Measurements from ENCODE around the gene CSGALNACT2.
"Not testable (repeated sequence)": the region's sequence is repeated elsewhere in the genome, so short reads cannot be mapped to it uniquely, and the experiment has no call there.

Gene CSGALNACT2

GRCh38 chr10:43219848-43220247 lies 81.6 kb downstream of the CSGALNACT2 start:
- Histone ChIP-seq H3K27ac (no peak overlapping the region), H3K4me1 (peaks cover 4% of the 10 kb centered on the region)
- TF ChIP-seq, protein P1, sequence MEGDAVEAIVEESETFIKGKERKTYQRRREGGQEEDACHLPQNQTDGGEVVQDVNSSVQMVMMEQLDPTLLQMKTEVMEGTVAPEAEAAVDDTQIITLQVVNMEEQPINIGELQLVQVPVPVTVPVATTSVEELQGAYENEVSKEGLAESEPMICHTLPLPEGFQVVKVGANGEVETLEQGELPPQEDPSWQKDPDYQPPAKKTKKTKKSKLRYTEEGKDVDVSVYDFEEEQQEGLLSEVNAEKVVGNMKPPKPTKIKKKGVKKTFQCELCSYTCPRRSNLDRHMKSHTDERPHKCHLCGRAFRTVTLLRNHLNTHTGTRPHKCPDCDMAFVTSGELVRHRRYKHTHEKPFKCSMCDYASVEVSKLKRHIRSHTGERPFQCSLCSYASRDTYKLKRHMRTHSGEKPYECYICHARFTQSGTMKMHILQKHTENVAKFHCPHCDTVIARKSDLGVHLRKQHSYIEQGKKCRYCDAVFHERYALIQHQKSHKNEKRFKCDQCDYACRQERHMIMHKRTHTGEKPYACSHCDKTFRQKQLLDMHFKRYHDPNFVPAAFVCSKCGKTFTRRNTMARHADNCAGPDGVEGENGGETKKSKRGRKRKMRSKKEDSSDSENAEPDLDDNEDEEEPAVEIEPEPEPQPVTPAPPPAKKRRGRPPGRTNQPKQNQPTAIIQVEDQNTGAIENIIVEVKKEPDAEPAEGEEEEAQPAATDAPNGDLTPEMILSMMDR (IDR thresholded peaks at IDR 0.05) = no peak

GRCh38 chr10:43220251-43220650 lies 82.0 kb downstream of the CSGALNACT2 start:
- not testable (repeated sequence) for H3K4me1 ChIP-seq; H3K27me3 ChIP-seq (ENCODE audit: control insufficient read depth, insufficient read depth, low read length); H3K79me2 ChIP-seq; H3K27ac ChIP-seq; H3K4me3 ChIP-seq (ENCODE audit: low read depth, low read length); H3K4me2 ChIP-seq (ENCODE audit: low read length); H3K9me3 ChIP-seq (ENCODE audit: control insufficient read depth, low read length); H2AFZ ChIP-seq; H3K9ac ChIP-seq; H3K36me3 ChIP-seq (ENCODE audit: control insufficient read depth, insufficient read depth, low read length)

More at GRCh38 chr10:43219848-43220247, 81.6 kb downstream of the CSGALNACT2 start:
- H3K36me3 ChIP-seq (ENCODE audit: control insufficient read depth, insufficient read depth, low read length) = no peaks in the 10 kb centered on the region
- H3K4me2 ChIP-seq (ENCODE audit: low read length) = no peak overlapping the region
- H3K9ac ChIP-seq = no peak overlapping the region
- no peaks in the 10 kb centered on the region for H3K9me3 ChIP-seq (ENCODE audit: control insufficient read depth, low read length)
- no peaks in the 10 kb centered on the region for H3K79me2 ChIP-seq
- no peak overlapping the region for H2AFZ ChIP-seq
- no peak overlapping the region for H3K4me3 ChIP-seq (ENCODE audit: low read depth, low read length)
- no peaks in the 10 kb centered on the region for H3K27me3 ChIP-seq (ENCODE audit: control insufficient read depth, insufficient read depth, low read length)

DNA sequence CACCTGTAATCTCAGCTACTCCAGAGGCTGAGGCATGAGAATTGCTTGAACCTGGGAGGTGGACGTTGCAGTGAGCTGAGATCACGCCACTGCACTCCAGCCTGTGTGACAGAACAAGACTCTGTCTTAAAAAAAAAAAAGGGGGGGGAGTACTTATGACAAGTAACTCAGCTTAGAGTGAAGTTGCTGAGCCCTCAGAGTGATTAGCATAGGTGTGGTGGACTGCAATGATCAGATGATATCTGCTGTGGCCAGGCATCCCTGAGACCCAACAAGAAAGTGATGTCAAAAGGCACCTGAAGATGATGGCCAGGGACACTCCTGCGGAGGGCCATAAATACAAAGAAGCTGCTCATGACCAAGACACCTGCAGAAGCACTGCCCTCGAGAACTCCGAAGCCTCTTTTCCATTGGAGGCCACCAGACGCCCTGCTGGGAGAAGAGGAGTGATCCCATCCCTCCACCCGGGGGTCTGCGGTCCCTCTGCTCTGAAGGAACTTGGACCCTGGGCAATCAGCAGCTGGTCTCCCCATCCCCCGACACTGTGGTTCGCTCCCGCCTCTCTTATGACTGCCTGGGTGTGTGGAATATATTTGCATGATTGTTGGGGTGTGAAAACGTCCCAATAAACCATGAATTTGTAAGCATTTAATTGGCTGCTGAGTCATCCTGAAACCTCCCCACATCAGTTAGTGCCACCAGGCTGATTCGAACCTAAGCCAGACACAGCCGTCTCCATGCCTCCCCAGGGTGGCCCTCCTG lies 82.6 kb downstream of the CSGALNACT2 start:
- Histone ChIP-seq H3K27me3 (ENCODE audit: control insufficient read depth, insufficient read depth, low read length) (no peaks in the 10 kb centered on the region), H3K4me1 (peaks cover 4% of the 10 kb centered on the region), H3K4me2 (ENCODE audit: low read length) (no peak overlapping the region), H2AFZ (no peak overlapping the region), H3K9me3 (ENCODE audit: control insufficient read depth, low read length) (no peaks in the 10 kb centered on the region), H3K4me3 (ENCODE audit: low read depth, low read length) (no peak overlapping the region), H3K36me3 (ENCODE audit: control insufficient read depth, insufficient read depth, low read length) (no peaks in the 10 kb centered on the region), H3K79me2 (no peaks in the 10 kb centered on the region), H3K9ac (no peak overlapping the region), H3K27ac (no peak overlapping the region)
- TF ChIP-seq, protein P1 (IDR thresholded peaks at IDR 0.05) = no peak

DNA sequence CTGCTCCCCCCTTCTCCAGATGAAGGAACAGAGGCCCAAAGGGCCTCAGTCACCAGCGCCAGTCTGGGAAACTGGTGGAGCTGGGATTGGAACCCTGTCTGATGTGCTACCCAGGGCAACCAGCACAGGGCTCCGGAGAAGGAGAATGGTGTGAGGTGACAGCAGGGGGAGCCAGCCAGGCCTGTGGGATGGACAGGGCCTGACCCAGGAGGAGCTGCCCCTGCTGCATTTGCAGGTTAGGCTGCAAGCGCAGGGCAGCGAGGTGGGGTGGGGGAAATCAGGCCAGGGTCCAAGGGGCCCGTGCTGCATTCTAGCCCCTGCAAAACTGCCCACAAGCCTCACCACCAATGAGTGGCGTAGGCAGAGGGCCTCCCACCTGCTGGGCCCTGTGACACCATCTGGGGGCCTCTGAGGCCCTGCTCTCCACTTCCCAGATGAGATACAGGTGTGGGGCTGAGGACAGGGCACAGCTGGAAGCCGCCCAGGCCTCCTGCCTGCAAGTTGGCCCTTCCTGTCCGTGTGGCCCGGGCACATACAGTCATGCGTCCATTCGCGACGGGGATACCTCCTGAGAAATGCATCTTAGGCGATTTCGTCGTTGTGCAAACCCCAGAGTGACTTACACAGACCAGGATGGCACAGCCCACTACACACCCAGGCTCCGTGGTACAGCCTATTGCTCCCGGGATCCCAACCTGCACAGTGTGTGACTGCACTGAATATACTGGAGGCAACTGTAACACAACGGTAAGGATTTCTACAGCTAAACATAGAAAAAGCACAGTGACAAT lies 83.4 kb downstream of the CSGALNACT2 start:
- Histone ChIP-seq H3K4me2 (ENCODE audit: low read length) (no peak overlapping the region), H3K9me3 (ENCODE audit: control insufficient read depth, low read length) (no peaks in the 10 kb centered on the region), H3K36me3 (ENCODE audit: control insufficient read depth, insufficient read depth, low read length) (no peaks in the 10 kb centered on the region), H3K9ac (no peak overlapping the region), H3K27me3 (ENCODE audit: control insufficient read depth, insufficient read depth, low read length) (no peaks in the 10 kb centered on the region), H3K4me1 (peaks cover 4% of the 10 kb centered on the region), H3K4me3 (ENCODE audit: low read depth, low read length) (no peak overlapping the region), H3K79me2 (no peaks in the 10 kb centered on the region), H3K27ac (no peak overlapping the region), H2AFZ (no peak overlapping the region)
- TF ChIP-seq, protein P1 (IDR thresholded peaks at IDR 0.05) = no peak

DNA sequence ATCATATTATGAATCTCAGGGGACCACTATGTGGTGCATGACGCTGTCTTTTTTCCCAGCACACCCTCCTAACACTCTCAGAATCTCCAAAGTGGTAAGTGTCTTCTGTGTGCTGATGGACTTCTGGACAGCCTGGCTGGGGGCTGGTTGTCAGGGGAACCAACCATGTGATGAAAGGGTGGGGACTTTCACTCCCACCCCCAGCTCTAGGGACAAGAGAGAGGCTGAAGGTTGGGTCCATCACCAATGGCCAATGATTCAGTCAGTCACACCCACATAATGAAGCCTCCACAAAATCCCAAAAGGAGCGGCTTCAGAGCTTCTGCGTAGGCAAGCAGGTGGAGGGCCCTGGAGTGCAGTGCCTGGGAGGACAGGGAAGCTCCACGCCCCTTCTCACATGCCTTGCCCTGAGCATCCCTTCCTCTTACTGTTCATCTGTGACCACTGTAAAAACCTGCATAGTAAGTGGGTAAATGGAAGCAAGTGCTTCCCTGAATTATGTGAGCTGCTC lies 84.0 kb downstream of the CSGALNACT2 start:
- TF ChIP-seq, protein P1 (IDR thresholded peaks at IDR 0.05) = no peak

More for the DNA sequence above, 84.0 kb downstream of the CSGALNACT2 start:
- H3K9me3 ChIP-seq (ENCODE audit: control insufficient read depth, low read length) = no peaks in the 10 kb centered on the region
- H3K4me2 ChIP-seq (ENCODE audit: low read length) = no peak overlapping the region
- no peaks in the 10 kb centered on the region for H3K27me3 ChIP-seq (ENCODE audit: control insufficient read depth, insufficient read depth, low read length)
- peaks cover 4% of the 10 kb centered on the region for H3K4me1 ChIP-seq
- no peak overlapping the region for H3K9ac ChIP-seq
- H3K79me2 ChIP-seq = no peaks in the 10 kb centered on the region
- no peak overlapping the region for H2AFZ ChIP-seq
- no peaks in the 10 kb centered on the region for H3K36me3 ChIP-seq (ENCODE audit: control insufficient read depth, insufficient read depth, low read length)
- no peak overlapping the region for H3K27ac ChIP-seq
- H3K4me3 ChIP-seq (ENCODE audit: low read depth, low read length) = no peak overlapping the region
